H1 (cell line): ENCODE results near the gene EEF2. TPM values are rescaled to one million over a fixed set of nuclear protein-coding genes. Genes with fewer than 3 reads are reported as not detected.

ENCODE experiments used
- EP300 ChIP-seq, 2 experiments: IDR thresholded peaks; 1 replicate in 1 of 2; 2 replicates in 1 of 2; pipeline ENCODE4 v1.6.1; 2011 to 2012; ENCODE audit warnings: low read depth in 2 of 2, low read length in 2 of 2, mild to moderate bottlenecking in 2 of 2, borderline replicate concordance in 1 of 2, inconsistent platforms in 1 of 2, moderate library complexity in 1 of 2
- HDAC6 ChIP-seq: IDR thresholded peaks from one replicate; pipeline ENCODE4 v1.7.1; 2012; ENCODE audit warnings: low read depth, mild to moderate bottlenecking, inconsistent platforms, low read length, moderate library complexity
- SIRT6 ChIP-seq: IDR thresholded peaks from one replicate; pipeline ENCODE4 v1.7.1; 2012; ENCODE audit warnings: low read length, inconsistent platforms
- SP1 ChIP-seq: IDR thresholded peaks from 2 replicates; pipeline ENCODE4 v1.6.1; 2011; ENCODE audit warnings: low read depth, low read length
- TAF7 ChIP-seq: optimal IDR thresholded peaks from 2 replicates; pipeline ENCODE3; 2011; ENCODE audit warnings: low read depth, mild to moderate bottlenecking, inconsistent platforms, low read length, moderate library complexity, borderline replicate concordance
- polyA plus RNA-seq, 7 experiments: library from polyadenylated mRNA; depleted of rRNA in 3 of 7; stranded (reverse) in 5 of 7; unstranded in 2 of 7; fragments of >200 nt in 5 of 7; fragments of 200-250 nt in 2 of 7; gene quantifications; 1 replicate in 5 of 7; 2 replicates in 1 of 7; 4 replicates in 1 of 7; pipeline versions ENCODE4 v1.2.1 to v1.2.3, GENCODE V29; 2011 to 2013; ENCODE audit warnings: missing spikeins in 2 of 7, mixed read lengths in 2 of 7
- total RNA-seq: library from RNA; stranded (reverse); fragmentation: NEBNext Ultra II Directional; extraction: Animal tissue kit (Norgen Biotek cat#: 25700); gene quantifications from 2 replicates; pipeline ENCODE4 v1.2.1, GENCODE V29; 2021
- TF ChIP-seq, protein P1 (sequence below): fragments of 300-600 bp; sonication (generic); IDR thresholded peaks from 2 replicates; pipeline ENCODE4 v1.7.1; 2012; ENCODE audit warnings: low read length, moderate library complexity, mild to moderate bottlenecking, inconsistent platforms; ENCODE audit not compliant: insufficient replicate concordance
- TF ChIP-seq, protein P2 (sequence below): IDR thresholded peaks from 2 replicates; pipeline ENCODE4 v1.6.1; 2011; ENCODE audit warnings: low read length, improper control_type of control experiment

EEF2 gene
- total and polyA plus RNA-seq, 2 of the 8 experiments (the other 6 are each of a cell fraction or from before 2014, with no cell fraction given), result 1,554 to 3,380 TPM

DNA sequence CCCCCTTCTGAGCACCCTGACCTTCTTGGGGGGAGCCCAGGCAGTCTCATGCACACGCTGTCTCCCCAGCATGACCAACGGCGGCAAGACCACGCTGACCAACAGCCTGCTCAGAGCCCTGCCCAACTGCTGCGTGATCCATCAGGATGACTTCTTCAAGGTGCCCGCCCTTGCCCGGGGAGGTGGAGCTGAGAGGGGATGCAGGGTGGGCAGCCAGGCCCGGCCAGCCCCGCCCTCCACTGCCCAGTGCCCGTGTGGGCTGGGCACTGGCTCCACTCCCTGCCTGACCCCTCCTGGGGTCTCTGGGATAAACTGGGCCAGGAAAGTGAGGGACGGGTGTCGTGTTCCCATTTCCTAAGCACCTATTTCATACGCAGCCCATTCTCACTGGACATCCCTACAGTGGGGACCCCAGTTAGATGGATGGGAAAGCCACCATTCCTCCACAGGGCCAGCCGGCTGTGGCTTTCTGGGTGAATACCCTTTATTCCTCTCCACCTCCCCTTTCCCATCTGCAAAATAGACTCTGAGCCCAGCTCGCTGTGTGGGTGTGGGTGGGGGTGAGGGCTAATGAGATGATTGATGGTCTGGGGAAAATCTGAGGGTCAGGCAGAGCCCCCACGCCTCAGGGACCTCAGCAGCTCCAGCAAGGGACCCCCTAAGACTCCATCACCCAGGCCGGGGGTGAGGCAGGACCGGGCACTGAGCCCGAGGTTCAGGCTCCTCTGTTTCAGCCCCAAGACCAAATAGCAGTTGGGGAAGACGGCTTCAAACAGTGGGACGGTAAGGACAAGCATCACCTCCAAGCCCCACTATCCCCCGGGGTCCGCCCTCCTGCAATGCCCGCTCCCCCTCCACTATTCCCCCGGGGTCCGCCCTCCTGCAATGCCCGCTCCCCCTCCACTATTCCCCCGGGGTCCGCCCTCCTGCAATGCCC, 48.5 kb downstream of the EEF2 start (continued):
- TF ChIP-seq, protein P1, sequence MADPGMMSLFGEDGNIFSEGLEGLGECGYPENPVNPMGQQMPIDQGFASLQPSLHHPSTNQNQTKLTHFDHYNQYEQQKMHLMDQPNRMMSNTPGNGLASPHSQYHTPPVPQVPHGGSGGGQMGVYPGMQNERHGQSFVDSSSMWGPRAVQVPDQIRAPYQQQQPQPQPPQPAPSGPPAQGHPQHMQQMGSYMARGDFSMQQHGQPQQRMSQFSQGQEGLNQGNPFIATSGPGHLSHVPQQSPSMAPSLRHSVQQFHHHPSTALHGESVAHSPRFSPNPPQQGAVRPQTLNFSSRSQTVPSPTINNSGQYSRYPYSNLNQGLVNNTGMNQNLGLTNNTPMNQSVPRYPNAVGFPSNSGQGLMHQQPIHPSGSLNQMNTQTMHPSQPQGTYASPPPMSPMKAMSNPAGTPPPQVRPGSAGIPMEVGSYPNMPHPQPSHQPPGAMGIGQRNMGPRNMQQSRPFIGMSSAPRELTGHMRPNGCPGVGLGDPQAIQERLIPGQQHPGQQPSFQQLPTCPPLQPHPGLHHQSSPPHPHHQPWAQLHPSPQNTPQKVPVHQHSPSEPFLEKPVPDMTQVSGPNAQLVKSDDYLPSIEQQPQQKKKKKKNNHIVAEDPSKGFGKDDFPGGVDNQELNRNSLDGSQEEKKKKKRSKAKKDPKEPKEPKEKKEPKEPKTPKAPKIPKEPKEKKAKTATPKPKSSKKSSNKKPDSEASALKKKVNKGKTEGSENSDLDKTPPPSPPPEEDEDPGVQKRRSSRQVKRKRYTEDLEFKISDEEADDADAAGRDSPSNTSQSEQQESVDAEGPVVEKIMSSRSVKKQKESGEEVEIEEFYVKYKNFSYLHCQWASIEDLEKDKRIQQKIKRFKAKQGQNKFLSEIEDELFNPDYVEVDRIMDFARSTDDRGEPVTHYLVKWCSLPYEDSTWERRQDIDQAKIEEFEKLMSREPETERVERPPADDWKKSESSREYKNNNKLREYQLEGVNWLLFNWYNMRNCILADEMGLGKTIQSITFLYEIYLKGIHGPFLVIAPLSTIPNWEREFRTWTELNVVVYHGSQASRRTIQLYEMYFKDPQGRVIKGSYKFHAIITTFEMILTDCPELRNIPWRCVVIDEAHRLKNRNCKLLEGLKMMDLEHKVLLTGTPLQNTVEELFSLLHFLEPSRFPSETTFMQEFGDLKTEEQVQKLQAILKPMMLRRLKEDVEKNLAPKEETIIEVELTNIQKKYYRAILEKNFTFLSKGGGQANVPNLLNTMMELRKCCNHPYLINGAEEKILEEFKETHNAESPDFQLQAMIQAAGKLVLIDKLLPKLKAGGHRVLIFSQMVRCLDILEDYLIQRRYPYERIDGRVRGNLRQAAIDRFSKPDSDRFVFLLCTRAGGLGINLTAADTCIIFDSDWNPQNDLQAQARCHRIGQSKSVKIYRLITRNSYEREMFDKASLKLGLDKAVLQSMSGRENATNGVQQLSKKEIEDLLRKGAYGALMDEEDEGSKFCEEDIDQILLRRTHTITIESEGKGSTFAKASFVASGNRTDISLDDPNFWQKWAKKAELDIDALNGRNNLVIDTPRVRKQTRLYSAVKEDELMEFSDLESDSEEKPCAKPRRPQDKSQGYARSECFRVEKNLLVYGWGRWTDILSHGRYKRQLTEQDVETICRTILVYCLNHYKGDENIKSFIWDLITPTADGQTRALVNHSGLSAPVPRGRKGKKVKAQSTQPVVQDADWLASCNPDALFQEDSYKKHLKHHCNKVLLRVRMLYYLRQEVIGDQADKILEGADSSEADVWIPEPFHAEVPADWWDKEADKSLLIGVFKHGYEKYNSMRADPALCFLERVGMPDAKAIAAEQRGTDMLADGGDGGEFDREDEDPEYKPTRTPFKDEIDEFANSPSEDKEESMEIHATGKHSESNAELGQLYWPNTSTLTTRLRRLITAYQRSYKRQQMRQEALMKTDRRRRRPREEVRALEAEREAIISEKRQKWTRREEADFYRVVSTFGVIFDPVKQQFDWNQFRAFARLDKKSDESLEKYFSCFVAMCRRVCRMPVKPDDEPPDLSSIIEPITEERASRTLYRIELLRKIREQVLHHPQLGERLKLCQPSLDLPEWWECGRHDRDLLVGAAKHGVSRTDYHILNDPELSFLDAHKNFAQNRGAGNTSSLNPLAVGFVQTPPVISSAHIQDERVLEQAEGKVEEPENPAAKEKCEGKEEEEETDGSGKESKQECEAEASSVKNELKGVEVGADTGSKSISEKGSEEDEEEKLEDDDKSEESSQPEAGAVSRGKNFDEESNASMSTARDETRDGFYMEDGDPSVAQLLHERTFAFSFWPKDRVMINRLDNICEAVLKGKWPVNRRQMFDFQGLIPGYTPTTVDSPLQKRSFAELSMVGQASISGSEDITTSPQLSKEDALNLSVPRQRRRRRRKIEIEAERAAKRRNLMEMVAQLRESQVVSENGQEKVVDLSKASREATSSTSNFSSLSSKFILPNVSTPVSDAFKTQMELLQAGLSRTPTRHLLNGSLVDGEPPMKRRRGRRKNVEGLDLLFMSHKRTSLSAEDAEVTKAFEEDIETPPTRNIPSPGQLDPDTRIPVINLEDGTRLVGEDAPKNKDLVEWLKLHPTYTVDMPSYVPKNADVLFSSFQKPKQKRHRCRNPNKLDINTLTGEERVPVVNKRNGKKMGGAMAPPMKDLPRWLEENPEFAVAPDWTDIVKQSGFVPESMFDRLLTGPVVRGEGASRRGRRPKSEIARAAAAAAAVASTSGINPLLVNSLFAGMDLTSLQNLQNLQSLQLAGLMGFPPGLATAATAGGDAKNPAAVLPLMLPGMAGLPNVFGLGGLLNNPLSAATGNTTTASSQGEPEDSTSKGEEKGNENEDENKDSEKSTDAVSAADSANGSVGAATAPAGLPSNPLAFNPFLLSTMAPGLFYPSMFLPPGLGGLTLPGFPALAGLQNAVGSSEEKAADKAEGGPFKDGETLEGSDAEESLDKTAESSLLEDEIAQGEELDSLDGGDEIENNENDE, result no peak
- TF ChIP-seq SP1 (no peak), SIRT6 (no peak), EP300 (IDR thresholded peaks at IDR 0.05; ENCODE audit: borderline replicate concordance in 1 of 2, low read depth in 2 of 2, low read length in 2 of 2) (no peak), HDAC6 (no peak), TAF7 (no peak)
- TF ChIP-seq, protein P2, sequence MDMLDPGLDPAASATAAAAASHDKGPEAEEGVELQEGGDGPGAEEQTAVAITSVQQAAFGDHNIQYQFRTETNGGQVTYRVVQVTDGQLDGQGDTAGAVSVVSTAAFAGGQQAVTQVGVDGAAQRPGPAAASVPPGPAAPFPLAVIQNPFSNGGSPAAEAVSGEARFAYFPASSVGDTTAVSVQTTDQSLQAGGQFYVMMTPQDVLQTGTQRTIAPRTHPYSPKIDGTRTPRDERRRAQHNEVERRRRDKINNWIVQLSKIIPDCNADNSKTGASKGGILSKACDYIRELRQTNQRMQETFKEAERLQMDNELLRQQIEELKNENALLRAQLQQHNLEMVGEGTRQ, result no peak
